ENCODE measurements around the gene PCDH18.
"Not testable (repeated sequence)": the region's sequence is repeated elsewhere in the genome, so short reads cannot be mapped to it uniquely, and the experiment has no call there.

Gene PCDH18

GRCh38 chr4:137531986-137532868 is at the start of gene PCDH18:
PCDH18 (minus strand) TSS chr4:137532494; CDS start chr4:137532088, 406 bp downstream.
- DNase-seq (ENCODE audit: low read depth in 2 of 2) = no peak

GRCh38 chr4:137576446-137576845 is 44.2 kb upstream of the PCDH18 start:
- no peak for DNase-seq (ENCODE audit: low read depth in 2 of 2)

- no peak for DNase-seq (ENCODE audit: low read depth in 2 of 2)
Observed at GRCh38 chr4:137572647-137573046, 40.4 kb upstream of the PCDH18 start.

GRCh38 chr4:137572163-137572562 is 39.9 kb upstream of the PCDH18 start:
- no peak for DNase-seq (ENCODE audit: low read depth in 2 of 2)

- no peak for DNase-seq (ENCODE audit: low read depth in 2 of 2)
Observed at GRCh38 chr4:137559801-137560200, 27.5 kb upstream of the PCDH18 start.

- DNase-seq (ENCODE audit: low read depth in 2 of 2) = no peak
Observed at GRCh38 chr4:137558951-137559350, 26.7 kb upstream of the PCDH18 start.

- DNase-seq (ENCODE audit: low read depth in 2 of 2) = no peak
Observed at GRCh38 chr4:137545461-137545861, 13.2 kb upstream of the PCDH18 start.

GRCh38 chr4:137543648-137544047 is 11.4 kb upstream of the PCDH18 start:
- no peak for DNase-seq (ENCODE audit: low read depth in 2 of 2)

GRCh38 chr4:137543198-137543597 is 10.9 kb upstream of the PCDH18 start:
- no peak for DNase-seq (ENCODE audit: low read depth in 2 of 2)

GRCh38 chr4:137541876-137542646 is 9.8 kb upstream of the PCDH18 start:
- DNase-seq (ENCODE audit: low read depth in 2 of 2) = no peak

GRCh38 chr4:137541181-137541580 is 8.9 kb upstream of the PCDH18 start:
- no peak for DNase-seq (ENCODE audit: low read depth in 2 of 2)

- no peak for DNase-seq (ENCODE audit: low read depth in 2 of 2)
Observed at GRCh38 chr4:137540356-137540755, 8.1 kb upstream of the PCDH18 start.

GRCh38 chr4:137538526-137538925 is 6.2 kb upstream of the PCDH18 start:
- DNase-seq (ENCODE audit: low read depth in 2 of 2) = no peak

- not testable (repeated sequence) for DNase-seq (ENCODE audit: low read depth in 2 of 2)
Observed at GRCh38 chr4:137537807-137538206, 5.5 kb upstream of the PCDH18 start.

- no peak for DNase-seq (ENCODE audit: low read depth in 2 of 2)
Observed at GRCh38 chr4:137536789-137537561, 4.7 kb upstream of the PCDH18 start.

- no peak for DNase-seq (ENCODE audit: low read depth in 2 of 2)
Observed at GRCh38 chr4:137535718-137536117, 3.4 kb upstream of the PCDH18 start.

- DNase-seq (ENCODE audit: low read depth in 2 of 2) = no peak
Observed at GRCh38 chr4:137534516-137534915, 2.2 kb upstream of the PCDH18 start.

GRCh38 chr4:137533855-137534254 is 1.6 kb upstream of the PCDH18 start:
- DNase-seq (ENCODE audit: low read depth in 2 of 2) = no peak

- DNase-seq (ENCODE audit: low read depth in 2 of 2) = no peak
Observed at GRCh38 chr4:137532869-137533236, 559 bp upstream of the PCDH18 start.

- DNase-seq (ENCODE audit: low read depth in 2 of 2) = no peak
Observed at GRCh38 chr4:137531168-137531985, 917 bp downstream of the PCDH18 start.

GRCh38 chr4:137530176-137530575 is 2.1 kb downstream of the PCDH18 start:
- DNase-seq (ENCODE audit: low read depth in 2 of 2) = no peak
